GM18519 (cell line): ENCODE measurements around the gene RPTOR.
"Not testable (repeated sequence)": the region's sequence is repeated elsewhere in the genome, so short reads cannot be mapped to it uniquely, and the experiment has no call there.

ENCODE experiments used
- ATAC-seq: cut with Tn5 transposase; IDR thresholded peaks from one replicate; pipeline ENCODE4 v1.9.1; 2021; ENCODE audit warnings: mild to moderate bottlenecking, moderate library complexity; ENCODE audit not compliant: unreplicated experiment, low FRiP score

The RPTOR gene

DNA sequence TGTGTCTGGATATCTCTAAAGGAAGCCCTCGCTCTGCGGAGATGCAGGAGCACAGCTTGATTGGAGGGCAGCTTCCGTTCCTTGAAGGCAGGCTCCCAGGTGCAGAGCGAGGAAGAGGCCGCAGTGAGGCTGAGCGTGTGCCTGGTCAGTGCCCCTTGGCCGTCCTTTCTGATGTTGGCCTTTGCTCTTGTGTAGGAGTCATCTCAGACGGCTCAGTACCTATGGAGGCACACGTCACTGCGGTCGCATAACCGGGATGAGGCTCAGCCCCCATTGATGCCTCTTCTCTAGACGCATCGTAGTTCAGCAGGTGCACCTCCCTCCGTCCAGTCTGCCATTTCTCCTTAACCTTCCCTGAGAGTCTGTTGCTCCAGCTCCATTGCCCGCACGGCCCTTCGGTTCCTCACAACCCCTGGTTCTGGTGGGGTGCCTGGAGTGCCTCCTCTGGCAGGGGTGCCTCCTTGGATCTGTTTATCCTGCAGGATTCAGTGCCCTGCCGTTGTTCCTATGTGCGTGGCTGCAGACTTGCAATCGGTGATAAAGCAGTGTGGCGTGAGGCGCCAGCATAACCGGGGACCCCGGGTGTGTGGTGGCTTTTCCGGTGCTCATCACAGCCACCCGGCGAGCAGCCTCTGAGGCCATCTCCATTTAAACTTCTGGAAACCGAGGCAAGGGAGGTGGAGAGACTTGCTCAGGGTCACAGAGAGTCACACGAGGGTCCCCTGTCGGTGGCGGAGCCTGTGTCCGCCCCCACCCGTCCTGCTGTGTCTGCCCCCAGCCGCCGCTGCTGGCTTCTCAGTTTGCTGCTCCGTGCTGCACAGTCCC, 258.2 kb downstream of the RPTOR start:
- ATAC-seq: no peak

- no peak for ATAC-seq
These were observed 259.1 kb downstream of the RPTOR start for GRCh38 chr17:80803451-80804428.

- ATAC-seq: no peak
These were observed 259.8 kb downstream of the RPTOR start for GRCh38 chr17:80804466-80804865.

DNA sequence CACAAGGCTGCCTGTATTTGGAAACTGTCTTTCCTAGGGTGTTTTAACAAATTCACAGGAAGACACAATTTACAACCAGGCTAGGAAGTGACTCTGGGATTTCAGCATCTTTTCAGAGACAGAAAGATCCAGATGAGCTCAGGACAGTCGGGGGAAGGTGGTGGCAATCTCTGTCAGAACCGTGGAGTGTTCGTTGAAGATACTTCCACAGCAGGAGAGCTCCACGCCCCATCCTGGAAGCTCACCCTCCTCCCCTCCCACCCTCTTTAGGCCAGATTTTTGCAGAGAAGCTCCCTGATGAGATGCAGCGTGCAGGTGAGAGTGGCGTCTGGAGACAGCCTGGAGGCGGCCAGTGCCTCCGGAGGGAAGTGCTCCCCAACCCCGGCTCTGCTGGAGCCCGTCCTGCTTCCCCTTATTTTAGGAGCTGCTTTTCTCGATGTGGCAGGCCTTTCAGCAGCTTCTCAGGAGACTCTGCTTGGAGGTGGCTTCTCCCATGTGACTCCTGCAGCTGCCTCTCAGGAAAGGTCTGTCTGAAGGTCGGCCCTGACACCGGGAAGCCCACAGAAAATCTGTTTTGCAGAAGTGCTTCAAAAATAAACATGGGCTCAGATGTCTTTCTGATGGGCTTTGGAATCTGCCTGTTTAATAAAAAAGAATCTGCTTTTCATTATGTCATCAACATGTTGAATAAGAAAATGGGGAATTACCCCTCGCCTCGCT, 260.6 kb downstream of the RPTOR start:
- no peak for ATAC-seq

GRCh38 chr17:80807014-80807413, 262.4 kb downstream of the RPTOR start:
- ATAC-seq: no peak

DNA sequence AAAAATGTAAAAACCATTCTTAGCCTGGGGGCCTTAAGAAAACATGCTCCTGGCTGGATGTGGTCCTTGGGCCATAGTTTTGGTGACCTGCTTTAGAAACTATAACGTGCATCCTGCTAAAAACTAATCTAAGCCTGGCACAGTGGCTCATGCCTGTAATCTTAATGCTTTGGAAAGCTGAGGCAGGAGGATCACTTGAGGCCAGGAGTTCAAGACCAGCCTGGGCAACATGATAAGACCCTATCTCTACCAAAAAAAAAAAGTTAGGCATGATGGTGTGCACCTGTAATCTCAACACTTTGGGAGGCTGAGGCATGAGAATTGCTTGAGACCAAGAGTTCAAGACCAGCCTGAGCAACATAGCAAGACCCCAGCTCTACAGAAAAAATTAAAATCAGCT, 263.2 kb downstream of the RPTOR start:
- ATAC-seq: no peak

DNA sequence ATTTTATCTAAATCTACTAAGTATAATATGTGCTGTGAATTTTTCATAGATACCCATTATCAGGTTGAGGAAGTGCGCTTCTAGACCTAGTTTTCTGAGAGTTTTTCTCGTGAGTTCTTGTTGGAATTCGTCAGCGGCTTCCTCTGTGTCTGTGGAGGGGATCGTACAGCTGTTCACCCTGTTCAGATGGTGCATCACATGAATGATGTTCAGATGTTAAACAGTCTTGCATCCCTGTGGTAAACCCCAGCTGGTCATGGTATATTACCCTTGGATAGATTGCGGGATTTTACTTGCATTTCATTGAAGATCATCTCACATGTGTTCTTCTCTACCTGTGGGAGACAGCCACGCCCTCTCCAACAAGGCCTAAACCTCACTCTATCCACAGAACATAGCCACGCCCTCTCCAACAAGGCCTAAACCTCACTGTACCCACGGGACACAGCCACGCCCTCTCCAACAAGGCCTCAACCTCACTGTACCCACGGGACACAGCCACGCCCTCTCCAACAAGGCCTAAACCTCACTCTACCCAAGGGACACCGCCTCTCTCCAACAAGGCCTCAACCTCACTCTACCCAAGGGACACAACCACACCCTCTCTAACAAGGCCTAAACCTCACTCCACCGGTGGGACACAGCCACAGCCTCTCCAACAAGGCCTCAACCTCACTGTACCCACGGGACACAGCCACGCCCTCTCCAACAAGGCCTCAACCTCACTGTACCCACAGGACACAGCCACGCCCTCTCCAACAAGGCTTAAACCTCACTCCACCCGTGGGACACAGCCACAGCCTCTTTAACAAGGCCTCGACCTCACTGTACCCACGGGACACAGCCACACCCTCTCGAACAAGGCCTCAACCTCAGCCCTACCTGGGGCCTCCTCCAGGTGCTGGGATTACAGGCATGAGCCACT, 266.8 kb downstream of the RPTOR start:
- no peak for ATAC-seq

GRCh38 chr17:80812362-80813088, 267.9 kb downstream of the RPTOR start:
- no peak for ATAC-seq

- ATAC-seq: no peak
These were observed 268.7 kb downstream of the RPTOR start for GRCh38 chr17:80813318-80813717.

GRCh38 chr17:80814491-80814890, 269.9 kb downstream of the RPTOR start:
- ATAC-seq: no peak

GRCh38 chr17:80815151-80815681, 270.6 kb downstream of the RPTOR start:
- ATAC-seq: no peak

- ATAC-seq: not testable (repeated sequence)
These were observed 271.1 kb downstream of the RPTOR start for GRCh38 chr17:80815718-80816117.

DNA sequence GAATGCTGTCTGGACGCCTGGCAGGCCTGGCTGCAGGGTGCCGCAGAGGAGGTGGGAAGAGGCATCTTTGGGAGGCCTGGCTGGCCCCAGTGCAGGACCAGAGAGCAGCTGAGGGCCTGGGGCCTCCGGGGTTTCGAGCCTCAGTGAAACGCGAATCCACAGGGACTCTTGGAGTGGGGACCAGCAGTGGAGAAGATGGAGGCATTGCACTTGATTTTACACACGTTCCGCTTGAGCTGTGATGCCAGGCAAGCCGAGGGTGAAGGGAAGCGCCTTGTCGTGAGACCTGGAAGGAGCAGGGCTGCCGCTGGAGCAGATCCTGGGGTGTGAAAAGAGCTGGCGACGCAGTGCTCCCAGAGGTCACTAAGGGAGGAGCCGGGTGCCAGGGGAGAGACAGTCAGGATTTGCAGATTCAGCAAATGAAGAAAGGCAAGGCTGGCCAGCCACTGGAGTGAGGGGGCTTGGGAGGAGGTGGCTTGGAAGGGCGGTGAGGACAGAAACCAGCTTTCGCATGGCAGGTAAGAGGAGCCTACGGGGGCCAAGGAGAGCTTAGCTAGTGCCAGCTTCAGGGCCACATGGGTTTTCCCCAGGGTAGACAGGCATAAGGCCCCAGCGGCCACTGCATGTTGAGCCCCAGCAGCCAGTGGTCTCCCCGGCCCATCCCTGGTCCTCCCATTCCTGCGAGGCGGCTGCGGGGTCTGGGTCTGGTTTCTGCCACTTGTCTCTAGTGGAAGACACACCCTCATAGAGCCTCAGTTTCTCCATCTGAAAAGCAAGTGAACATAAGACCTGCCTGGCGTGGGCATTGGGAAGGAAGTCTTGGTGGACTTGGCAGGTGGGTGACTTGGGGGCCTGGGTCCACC, 271.8 kb downstream of the RPTOR start:
- no peak for ATAC-seq

- no peak for ATAC-seq
These were observed 272.7 kb downstream of the RPTOR start for GRCh38 chr17:80817321-80817845.

DNA sequence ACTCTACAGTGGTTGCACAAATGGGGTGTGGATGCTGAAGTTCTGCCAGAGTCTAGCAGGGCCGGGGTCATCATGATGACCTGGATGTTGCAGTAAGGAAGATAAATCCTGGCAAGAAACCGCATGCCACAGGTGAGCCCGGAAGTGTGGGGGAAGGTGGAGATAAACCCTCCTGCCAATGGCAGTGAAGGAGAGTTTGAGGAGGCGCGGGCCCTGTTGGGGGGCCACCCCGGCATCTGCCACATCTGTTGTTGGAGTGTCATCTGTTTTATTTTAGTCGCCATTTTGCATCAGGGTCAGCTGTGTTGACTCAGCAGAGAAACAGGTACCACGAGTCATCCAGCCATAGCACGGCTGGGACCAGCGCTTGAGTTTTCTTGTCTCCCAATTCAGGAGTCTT, 273.2 kb downstream of the RPTOR start:
- ATAC-seq: no peak

DNA sequence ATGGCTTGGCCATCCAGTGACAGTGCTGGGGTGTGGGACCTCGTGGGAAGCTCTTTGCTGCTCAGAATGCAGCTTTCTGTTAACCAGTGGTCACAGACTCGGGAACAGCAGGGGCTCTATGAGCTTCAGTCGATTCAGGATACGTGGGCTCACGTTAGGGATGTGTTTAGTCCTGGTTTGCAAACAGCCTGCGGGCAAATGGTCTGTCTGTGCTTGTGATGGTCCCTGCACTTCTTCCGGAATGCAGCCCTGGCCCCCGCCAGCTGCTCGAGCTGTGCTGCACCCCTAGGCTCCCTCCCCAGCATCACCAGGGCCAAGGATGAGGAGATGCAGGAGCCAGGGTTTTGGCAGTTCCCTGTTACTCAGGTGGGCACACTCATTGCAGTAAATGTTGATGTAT, 274.2 kb downstream of the RPTOR start:
- ATAC-seq: no peak

DNA sequence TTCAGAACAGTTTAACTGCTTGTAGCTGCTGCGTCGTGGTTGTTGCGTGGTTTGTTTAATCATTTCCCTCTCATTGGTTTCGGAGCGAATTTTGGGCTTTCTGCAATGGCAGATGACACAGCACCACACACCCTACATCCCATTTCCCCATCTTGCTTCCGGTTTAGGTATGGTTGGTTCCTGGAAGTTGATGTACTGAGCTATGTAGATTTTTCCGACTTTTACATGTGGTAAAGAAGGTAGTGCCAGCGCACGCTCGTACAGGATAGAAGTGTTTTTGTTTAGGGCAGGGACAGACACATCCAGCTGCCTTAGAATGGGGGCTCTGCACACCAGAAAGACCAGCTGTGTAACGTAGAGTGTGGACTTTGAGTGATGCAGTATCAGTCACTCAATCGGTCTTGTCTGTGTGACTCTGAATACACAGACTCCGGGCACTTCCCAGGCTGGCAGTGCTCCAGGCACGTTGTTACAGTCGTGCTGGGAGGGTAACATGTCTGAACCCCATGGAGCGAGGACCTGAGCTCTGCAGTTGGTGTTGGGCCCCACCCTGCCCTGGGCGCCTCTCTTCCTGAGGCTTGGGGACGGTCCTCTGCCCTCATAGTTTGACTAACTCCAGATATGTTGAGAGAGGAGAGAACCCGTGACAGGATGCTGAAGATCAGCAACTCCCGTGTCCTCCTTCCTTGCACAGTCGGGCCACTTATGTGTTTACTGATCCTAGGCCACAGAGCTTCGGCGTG, 275.0 kb downstream of the RPTOR start:
- no peak for ATAC-seq
